SK-N-SH (cell line): ENCODE measurements around the gene CEP170.
"Not testable (repeated sequence)": the region's sequence is repeated elsewhere in the genome, so short reads cannot be mapped to it uniquely, and the experiment has no call there.

ENCODE experiments used
- CTCF ChIP-seq: fragments of 200-600 bp; sonication (generic); IDR thresholded peaks from 2 replicates; pipeline ENCODE4 v1.6.1; 2017; ENCODE audit warnings: antibody characterized with exemption, mild to moderate bottlenecking, moderate library complexity
- MEF2A ChIP-seq: IDR thresholded peaks from 2 replicates; pipeline ENCODE4 v1.4.0; 2012; ENCODE audit warnings: low read depth, borderline replicate concordance
- POLR2AphosphoS5 ChIP-seq: IDR thresholded peaks from 2 replicates; pipeline ENCODE4 v1.6.1; 2012; ENCODE audit warnings: low read depth, low read length
- RCOR1 ChIP-seq: fragments of 150-350 bp; IDR thresholded peaks from 2 replicates; pipeline ENCODE4 v1.6.1; 2017; ENCODE audit warnings: antibody characterized with exemption, low read length
- SIN3A ChIP-seq: IDR thresholded peaks from 2 replicates; pipeline ENCODE4 v1.6.1; 2012; ENCODE audit warnings: low read depth, mild to moderate bottlenecking, low read length, moderate library complexity, borderline replicate concordance
- TF ChIP-seq, protein P1 (sequence below): IDR thresholded peaks from 2 replicates; pipeline ENCODE4 v1.4.0; 2012; ENCODE audit warnings: low read depth

DNA sequence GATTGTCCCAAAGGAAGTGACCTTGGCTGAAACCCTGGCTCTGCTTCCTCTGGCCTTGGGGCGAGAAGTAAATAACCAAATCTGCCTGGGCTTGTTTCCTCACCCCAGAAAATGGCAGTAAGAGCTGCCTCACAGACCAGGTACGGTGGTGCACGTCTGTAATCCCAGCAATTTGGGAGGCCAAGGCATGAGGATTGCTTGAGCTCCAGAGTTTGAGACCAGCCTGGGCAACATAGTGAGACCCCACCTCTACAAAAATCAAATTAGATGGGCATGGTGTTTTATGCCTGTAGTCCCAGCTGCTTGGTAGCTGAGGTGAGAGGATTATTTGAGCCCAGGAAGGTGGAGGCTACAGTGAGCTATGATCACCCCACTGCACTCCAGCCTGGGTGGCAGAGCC lies 140.3 kb downstream of the CEP170 start:
- TF ChIP-seq POLR2AphosphoS5, SIN3A, MEF2A, CTCF, RCOR1: not testable (repeated sequence)
- TF ChIP-seq, protein P1, sequence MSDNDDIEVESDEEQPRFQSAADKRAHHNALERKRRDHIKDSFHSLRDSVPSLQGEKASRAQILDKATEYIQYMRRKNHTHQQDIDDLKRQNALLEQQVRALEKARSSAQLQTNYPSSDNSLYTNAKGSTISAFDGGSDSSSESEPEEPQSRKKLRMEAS, result not testable (repeated sequence)
